Muscle layer of duodenum (tissue), 2 donors: Measurements from ENCODE around the gene TMEM98.
"Not testable (repeated sequence)": the region's sequence is repeated elsewhere in the genome, so short reads cannot be mapped to it uniquely, and the experiment has no call there.

ENCODE experiments used
- H3K27ac ChIP-seq: one replicate; pipeline ENCODE4 v1.7.0; 2013; ENCODE audit warnings: mild to moderate bottlenecking, low read length
- H3K27me3 ChIP-seq: one replicate; pipeline ENCODE4 v1.7.0; 2013; ENCODE audit warnings: low read depth, mild to moderate bottlenecking, control low read depth, low read length
- H3K36me3 ChIP-seq, 2 donors: one replicate each; pipeline ENCODE4 v1.7.0; 2013; ENCODE audit warnings: low read length in 2 of 2, control low read depth in 1 of 2, mild to moderate bottlenecking in 1 of 2; ENCODE audit not compliant: insufficient read depth in 2 of 2, control insufficient read depth in 1 of 2
- H3K4me1 ChIP-seq, 2 donors: one replicate each; pipeline ENCODE4 v1.7.0; 2013; ENCODE audit warnings: low read length in 2 of 2, mild to moderate bottlenecking in 2 of 2, control low read depth in 1 of 2, moderate library complexity in 1 of 2; ENCODE audit not compliant: insufficient read depth in 2 of 2, control insufficient read depth in 1 of 2
- H3K4me3 ChIP-seq, 2 donors: one replicate each; pipeline ENCODE4 v1.7.0; 2013; ENCODE audit warnings: low read length in 2 of 2, low read depth in 1 of 2, mild to moderate bottlenecking in 1 of 2
- H3K9me3 ChIP-seq, 2 donors: one replicate each; pipeline ENCODE4 v1.7.0; 2013; ENCODE audit warnings: low read length in 2 of 2, control low read depth in 1 of 2, mild to moderate bottlenecking in 1 of 2; ENCODE audit not compliant: control insufficient read depth in 1 of 2
- donor health status: healthy.

The TMEM98 gene

DNA sequence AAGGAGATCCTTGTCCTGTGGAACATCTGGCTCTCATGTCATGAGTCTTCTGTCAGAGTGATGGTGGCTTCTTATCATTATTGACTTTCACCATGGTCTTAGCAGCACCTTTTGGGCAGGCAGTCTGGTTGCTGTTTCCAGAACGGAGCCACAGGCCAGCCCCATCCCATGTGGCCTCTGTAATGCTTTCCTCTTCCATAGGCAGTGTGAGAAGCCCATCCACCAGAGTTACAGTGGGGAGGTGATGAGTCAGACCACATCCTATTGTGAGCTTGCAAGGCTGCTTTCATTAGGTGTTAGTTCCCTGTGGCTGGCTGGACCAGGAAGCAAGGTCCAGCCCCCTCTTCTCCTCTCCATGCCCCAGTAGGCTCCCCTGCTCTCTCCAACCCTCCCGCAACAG is 32.9 kb downstream of the TMEM98 start:
- H3K4me1 ChIP-seq, result peaks cover 0 to 10% of the 10 kb centered on the region in 2 donors
- no peaks in the 10 kb centered on the region for H3K27me3 ChIP-seq
- H3K27ac ChIP-seq, result no peak overlapping the region
- no peaks in the 10 kb centered on the region for H3K9me3 ChIP-seq
- no peak overlapping the region for H3K4me3 ChIP-seq
- H3K36me3 ChIP-seq, result no peaks in the 10 kb centered on the region

DNA sequence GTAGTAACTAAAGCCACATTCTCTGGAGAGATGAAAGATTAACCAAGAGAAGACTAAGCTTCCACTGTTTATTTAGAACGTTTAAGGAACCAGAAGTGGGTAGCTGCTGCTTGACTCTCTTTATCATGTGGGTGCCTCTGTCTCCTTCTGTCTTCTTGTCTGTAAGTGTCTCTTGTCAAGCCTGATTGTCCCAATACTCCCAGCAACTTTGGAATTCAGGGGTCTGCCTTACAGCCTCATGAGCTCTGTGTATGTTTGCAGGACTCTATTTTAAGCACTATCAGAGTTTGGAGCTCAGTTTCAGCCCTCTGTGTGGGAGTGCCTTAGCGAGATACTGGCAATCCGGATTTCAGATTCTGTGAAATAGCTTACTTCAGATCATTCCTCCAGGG is 34.4 kb downstream of the TMEM98 start:
- H3K9me3 ChIP-seq, result no peaks in the 10 kb centered on the region
- H3K4me1 ChIP-seq, result peaks cover 0 to 4% of the 10 kb centered on the region in 2 donors
- H3K36me3 ChIP-seq, result no peaks in the 10 kb centered on the region
- H3K27me3 ChIP-seq, result no peaks in the 10 kb centered on the region
- H3K4me3 ChIP-seq, result no peak overlapping the region
- no peak overlapping the region for H3K27ac ChIP-seq

DNA sequence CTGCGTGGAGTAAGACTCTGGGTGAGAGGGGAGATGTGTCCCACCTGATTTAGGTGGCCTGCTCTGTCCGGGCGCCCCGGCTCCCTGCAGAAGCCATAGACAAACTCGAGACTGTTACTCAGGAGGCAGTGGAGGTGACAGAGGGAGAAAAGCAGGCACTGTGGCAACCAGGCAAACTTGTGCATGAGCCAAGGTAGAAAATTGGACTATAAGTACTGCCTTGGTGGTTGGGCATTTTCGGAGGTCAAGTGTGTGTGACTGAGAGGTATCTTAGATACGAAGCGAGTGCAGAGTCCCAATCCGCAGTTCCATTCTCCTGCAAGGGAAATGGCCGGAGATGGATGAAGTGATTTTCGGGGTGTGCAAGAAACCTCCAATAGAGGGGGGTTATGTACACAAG is 36.6 kb downstream of the TMEM98 start:
- no peak overlapping the region for H3K27ac ChIP-seq
- H3K27me3 ChIP-seq, result no peaks in the 10 kb centered on the region
- H3K9me3 ChIP-seq, result no peaks in the 10 kb centered on the region
- peaks cover 0 to 4% of the 10 kb centered on the region in 2 donors for H3K4me1 ChIP-seq
- H3K36me3 ChIP-seq, result no peaks in the 10 kb centered on the region
- H3K4me3 ChIP-seq, result no peak overlapping the region

DNA sequence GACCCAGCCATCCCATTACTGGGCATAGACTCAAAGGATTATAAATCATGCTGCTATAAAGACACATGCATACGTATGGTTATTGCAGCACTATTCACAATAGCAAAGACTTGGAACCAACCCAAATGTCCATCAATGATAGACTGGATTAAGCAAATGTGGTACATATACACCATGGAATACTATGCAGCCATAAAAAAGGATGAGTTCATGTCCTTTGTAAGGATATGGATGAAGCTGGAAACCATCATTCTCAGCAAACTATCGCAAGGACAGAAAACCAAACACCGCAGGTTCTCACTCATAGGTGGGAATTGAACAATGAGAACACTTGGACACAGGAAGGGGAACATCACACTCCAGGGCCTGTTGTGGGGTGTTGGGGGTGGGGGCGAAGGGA is 41.3 kb downstream of the TMEM98 start:
- not testable (repeated sequence) for H3K27me3 ChIP-seq, H3K9me3 ChIP-seq, H3K36me3 ChIP-seq, H3K27ac ChIP-seq, H3K4me1 ChIP-seq, H3K4me3 ChIP-seq

DNA sequence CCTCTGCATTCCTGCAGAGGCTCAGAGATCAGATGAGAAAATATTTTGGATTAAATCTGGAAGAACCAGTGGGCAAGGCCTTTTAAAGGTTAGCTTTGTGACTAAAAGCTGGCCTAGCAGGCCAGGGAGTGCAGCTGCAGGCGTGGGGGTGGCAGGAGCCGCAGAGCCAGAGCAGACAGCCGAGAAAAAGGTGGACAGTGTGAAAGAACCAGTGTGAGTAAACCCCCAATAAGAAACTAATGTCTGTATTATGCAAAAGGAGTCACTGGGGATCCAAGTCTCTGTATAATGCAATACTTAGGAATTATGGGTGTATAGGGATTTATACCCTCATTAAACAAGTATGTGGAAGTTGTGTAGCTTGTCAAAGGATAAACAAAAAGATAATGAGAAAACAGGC is 42.3 kb downstream of the TMEM98 start:
- Histone ChIP-seq H3K9me3 (no peaks in the 10 kb centered on the region), H3K36me3 (no peaks in the 10 kb centered on the region), H3K4me3 (no peak overlapping the region), H3K4me1 (no peaks in the 10 kb centered on the region), H3K27me3 (no peaks in the 10 kb centered on the region), H3K27ac (no peak overlapping the region)

DNA sequence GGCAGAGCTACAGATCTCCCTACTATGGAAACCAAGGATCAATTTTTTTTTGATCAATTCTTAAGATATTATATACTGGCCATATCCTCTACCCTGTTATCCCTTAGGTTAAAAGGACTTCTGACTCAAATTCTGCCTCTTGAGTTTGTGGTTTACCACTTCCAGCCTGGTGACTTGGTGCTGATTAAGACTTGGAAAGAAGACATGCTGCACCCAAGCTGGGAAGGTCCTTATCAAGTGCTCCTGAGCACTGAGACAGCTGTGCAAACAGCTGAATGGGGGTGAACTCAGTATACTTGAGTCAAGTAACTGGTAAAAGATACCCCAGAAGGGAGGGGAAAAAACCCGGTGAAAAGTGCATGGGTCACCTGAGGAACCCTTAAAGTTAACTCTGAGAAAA is 43.2 kb downstream of the TMEM98 start:
- no peaks in the 10 kb centered on the region for H3K4me1 ChIP-seq
- no peak overlapping the region for H3K27ac ChIP-seq
- H3K4me3 ChIP-seq, result no peak overlapping the region
- H3K27me3 ChIP-seq, result no peaks in the 10 kb centered on the region
- H3K9me3 ChIP-seq, result no peaks in the 10 kb centered on the region
- H3K36me3 ChIP-seq, result no peaks in the 10 kb centered on the region

DNA sequence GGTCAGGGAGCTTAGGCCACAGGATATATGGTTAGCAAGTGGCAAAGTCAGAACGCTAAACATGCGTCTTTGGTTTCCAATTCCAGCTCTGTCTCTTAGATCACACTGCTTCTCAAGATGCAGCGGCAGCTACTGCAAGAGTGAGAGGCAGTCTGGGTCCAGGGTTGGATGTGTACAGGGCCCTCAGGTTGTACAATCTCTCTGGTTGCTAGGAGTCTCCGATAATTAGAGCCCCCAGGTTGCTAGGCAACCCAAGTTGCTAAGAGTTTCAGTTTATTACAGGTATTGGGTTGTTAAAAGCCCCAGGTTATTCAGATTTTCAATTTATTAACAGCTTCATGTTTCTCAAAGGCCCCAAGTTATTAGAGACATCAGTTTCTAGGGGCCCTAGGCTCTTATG is 48.2 kb downstream of the TMEM98 start:
- Histone ChIP-seq H3K9me3 (no peaks in the 10 kb centered on the region), H3K36me3 (no peaks in the 10 kb centered on the region), H3K4me1 (no peaks in the 10 kb centered on the region), H3K27ac (no peak overlapping the region), H3K27me3 (no peaks in the 10 kb centered on the region), H3K4me3 (no peak overlapping the region)

DNA sequence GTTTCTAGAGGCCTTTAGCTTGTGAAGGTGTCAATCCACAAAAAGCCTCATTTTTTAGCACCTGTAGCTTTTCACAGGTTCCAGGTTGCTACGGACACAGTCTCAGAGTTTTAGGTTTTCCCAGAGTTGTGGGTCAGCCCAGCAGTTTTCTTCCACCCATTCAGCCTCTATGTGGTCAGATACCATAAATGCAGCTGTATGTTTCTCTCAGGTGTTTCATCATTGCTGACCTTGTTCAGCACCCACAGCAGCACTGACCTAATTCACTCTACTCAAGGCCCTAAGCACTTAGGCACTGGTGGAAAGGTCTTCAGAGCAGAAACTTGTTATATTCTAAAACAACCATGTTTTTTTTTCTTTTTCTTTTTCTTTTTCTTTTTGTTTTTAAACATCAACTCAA is 48.7 kb downstream of the TMEM98 start:
- Histone ChIP-seq H3K27ac (no peak overlapping the region), H3K4me3 (no peak overlapping the region), H3K9me3 (no peaks in the 10 kb centered on the region), H3K27me3 (no peaks in the 10 kb centered on the region), H3K4me1 (no peaks in the 10 kb centered on the region), H3K36me3 (no peaks in the 10 kb centered on the region)

DNA sequence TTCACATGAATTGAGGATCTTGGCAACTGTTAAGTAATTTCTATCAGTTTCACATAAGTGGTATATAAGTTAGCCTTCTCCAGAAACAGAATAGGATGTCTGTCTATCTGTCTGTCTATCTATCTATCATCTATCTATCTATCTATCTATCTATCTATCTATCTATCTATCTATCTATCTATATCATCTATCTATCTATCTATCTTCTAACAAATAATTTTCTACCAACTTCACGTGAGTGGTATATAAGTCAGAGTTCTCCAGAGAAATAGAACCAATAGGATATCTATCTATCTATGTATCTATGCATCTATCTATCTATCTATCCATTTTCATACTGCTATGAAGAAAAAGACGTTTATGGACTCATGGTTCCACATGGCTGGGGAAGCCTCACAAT is 52.3 kb downstream of the TMEM98 start:
- Histone ChIP-seq H3K27ac (no peak overlapping the region), H3K9me3 (no peaks in the 10 kb centered on the region)

DNA sequence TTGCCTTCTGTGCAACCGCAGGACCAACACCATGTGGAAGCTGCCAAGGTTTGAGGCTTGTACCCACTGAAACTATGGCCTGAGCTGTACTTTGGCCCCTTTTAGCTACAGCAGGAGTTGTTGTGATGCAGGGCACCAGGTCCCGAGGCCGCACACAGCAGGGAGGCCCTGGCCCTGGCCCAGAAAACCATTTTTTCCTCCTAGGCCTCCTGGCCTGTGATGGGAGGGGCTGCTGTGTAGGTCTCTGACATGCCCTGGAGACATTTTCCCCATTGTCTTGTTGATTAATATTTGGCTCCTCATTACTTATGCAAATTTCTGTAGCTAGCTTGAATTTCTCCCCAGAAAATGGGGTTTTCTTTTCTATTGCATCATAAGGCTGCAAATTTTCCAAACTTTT is 53.7 kb downstream of the TMEM98 start:
- not testable (repeated sequence) for H3K27me3 ChIP-seq, H3K4me1 ChIP-seq, H3K9me3 ChIP-seq, H3K4me3 ChIP-seq, H3K27ac ChIP-seq, H3K36me3 ChIP-seq

More for the DNA sequence above, 52.3 kb downstream of the TMEM98 start:
- H3K4me3 ChIP-seq, result no peak overlapping the region
- no peaks in the 10 kb centered on the region for H3K36me3 ChIP-seq
- no peaks in the 10 kb centered on the region for H3K4me1 ChIP-seq
- no peaks in the 10 kb centered on the region for H3K27me3 ChIP-seq

DNA sequence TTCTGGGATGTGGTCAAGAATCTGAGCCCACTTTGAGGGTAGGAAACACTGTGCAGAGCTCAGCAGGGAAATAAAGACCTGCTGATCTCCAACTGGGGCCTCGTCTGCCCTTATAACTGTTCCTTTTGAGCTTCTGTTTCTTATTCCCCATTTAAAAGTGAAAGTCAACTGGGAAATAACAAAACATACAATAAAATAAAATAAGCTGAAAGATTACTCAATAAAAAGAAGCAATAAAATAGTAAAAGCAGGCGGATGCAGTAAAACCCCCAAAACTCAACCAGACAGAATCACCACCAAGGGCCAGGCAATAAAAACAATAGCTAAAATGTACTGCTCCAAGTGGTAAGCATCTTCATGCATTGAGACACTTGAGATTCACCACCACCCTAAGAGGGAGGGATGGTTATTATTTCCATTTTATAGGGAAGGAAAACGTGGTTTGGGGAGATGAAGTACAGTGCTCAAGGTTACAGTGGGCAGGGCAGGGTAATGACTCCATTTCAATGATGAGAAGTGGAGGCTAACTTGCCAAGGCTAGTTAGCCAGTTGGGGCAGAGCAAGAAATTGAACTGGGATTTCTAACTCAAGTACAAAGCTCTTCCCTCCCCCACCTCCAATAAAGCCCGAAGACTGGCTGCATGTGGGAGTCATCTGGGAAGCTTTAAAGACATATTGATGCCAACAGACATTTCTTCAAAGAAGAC is 57.2 kb downstream of the TMEM98 start:
- H3K9me3 ChIP-seq, result peaks cover 0 to 3% of the 10 kb centered on the region in 2 donors
- no peaks in the 10 kb centered on the region for H3K27me3 ChIP-seq
- no peaks in the 10 kb centered on the region for H3K4me1 ChIP-seq
- H3K4me3 ChIP-seq, result no peak overlapping the region
- H3K27ac ChIP-seq, result no peak overlapping the region
- no peaks in the 10 kb centered on the region for H3K36me3 ChIP-seq

DNA sequence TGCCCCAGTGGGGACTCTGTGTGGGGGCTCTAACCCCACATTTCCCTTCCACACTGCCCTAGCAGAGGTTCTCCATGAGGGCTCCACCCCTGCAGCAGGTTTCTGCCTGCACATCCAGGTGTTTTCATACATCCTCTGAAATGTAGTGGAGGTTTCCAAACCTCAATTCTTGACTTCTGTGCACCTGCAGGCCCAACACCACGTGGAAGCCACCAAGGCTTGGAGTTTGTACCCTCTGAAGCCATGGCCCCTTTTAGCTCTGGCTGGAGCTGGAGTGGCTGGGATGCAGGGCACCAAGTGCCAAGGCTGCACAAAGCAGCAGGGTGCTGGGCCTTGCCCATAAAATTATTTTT is 59.5 kb downstream of the TMEM98 start:
- not testable (repeated sequence) for H3K4me3 ChIP-seq, H3K4me1 ChIP-seq, H3K36me3 ChIP-seq, H3K9me3 ChIP-seq, H3K27ac ChIP-seq, H3K27me3 ChIP-seq
